ENCODE data around the gene KRTAP2-3.
"Not testable (repeated sequence)": the region's sequence is repeated elsewhere in the genome, so short reads cannot be mapped to it uniquely, and the experiment has no call there.

KRTAP2-3 gene

DNA sequence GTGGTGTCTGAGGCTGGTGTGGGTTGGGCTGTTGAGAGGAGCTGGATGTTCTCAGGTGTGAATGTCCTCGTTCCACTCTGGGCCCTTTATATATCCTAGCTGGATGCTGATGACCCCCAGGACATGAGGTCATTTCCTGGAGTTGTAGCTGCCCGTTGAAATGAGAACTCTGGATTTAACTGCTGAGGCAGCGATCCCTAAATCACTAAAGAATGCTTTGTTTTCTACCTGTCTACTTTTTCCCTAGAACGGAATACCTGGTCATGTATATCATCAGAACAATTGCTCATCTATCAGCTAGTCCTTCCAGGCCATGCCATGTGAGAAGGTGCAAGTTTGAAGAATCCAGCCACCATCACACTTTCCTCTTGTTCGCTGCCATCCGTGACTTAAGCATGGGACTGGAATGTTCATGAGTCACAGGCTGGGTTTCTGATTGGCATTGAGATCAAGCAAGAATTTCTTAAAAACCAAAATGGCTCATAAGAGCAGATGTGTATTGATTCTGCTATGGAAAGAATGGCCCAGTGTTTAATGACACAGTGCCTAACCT lies at the start of gene KRTAP2-3:
Gene KRTAP2-3, minus strand, starts transcription at position 63 of the 553 bp plus-strand sequence. CDS start 64 bp downstream, outside the sequence.
- DNase-seq (ENCODE audit: low read depth, low spot score): no peak

DNA sequence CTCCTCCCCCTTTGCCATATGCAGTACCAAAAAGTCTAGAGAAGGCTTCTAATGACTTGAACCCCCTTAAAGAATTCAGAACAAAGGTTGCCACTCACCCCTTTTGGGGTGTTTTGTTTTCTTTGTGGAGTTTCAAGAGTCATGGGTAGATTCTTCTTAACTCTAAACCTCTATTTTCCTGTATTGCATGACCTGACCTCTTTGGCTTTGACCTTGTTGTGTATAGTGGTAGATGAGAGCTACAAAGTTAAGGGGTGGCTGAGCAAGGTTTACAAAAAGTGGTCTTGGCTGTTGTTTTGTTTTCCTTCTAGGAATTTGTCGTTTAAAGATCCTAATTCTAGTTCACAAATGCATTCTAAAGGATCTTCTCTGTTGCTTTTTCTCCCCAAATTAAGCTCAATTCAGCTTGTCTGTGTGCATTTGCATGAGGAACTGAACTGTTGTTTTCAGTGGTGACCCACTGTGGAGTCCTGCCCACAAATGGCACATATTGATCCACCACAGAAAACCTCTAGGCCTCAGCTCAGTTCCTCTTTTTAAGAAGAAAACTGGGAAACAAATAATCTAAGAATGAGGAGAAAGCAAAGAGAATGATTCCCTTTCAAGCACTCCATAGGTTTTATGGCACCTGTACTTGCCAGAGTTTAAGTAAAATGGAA lies 48.9 kb upstream of the KRTAP2-3 start:
- DNase-seq (ENCODE audit: low read depth, low spot score): not testable (repeated sequence)

GRCh38 chr17:41107941-41108450 lies 48.1 kb upstream of the KRTAP2-3 start:
- DNase-seq (ENCODE audit: low read depth, low spot score): no peak

DNA sequence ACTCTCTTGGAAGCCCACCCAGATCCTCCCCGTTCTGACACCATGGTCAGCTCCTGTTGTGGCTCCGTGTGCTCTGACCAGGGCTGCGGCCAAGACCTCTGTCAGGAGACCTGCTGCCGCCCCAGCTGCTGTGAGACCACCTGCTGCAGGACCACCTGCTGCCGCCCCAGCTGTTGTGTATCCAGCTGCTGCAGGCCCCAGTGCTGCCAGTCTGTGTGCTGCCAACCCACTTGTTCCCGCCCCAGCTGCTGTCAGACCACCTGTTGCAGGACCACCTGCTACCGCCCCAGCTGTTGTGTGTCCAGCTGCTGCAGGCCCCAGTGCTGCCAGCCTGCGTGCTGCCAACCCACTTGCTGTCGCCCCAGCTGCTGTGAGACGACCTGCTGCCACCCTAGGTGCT lies 45.4 kb upstream of the KRTAP2-3 start, which contains the start of gene KRTAP4-9:
Gene KRTAP4-9, plus strand, starts transcription at position 43 of the 400 bp plus-strand sequence. Its CDS starts 0 bp downstream, at position 43.
- DNase-seq (ENCODE audit: low read depth, low spot score): not testable (repeated sequence)

- not testable (repeated sequence) for DNase-seq (ENCODE audit: low read depth, low spot score)
Observed at GRCh38 chr17:41104386-41105038, 44.6 kb upstream of the KRTAP2-3 start.

- DNase-seq (ENCODE audit: low read depth, low spot score): no peak
Observed at GRCh38 chr17:41103896-41104295, 44.0 kb upstream of the KRTAP2-3 start.

DNA sequence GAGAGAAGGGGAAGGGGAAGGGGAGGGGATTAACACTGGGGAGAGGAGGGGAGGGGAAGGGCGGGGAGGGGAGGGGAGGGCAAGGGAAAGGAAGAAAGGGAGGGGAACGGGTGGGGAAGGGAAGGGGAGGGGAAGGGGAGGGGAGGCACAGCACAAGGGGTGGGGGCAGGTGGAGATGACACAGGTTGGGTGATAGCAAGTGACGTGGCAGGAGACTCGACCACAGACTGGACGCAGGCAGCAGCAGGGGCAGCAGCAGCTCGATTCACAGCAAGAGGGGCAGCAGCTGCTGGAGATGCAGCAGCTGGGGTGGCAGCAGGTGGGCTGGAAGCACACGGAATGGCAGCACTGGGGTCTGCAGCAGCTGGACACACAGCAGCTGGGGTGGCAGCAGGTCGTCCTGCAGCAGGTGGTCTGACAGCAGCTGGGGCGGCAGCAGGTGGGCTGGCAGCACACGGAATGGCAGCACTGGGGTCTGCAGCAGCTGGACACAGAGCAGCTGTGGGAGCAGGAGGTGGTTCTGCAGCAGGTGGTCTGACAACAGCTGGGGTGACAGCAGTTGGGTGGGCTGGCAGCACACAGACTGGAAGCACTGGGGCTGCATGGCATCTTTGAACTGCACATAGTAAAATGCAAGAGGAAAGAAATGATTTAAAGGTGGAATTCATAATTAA lies 41.8 kb upstream of the KRTAP2-3 start, which contains the start of gene KRTAP4-16:
Gene KRTAP4-16, minus strand, starts transcription at position 624 of the 674 bp plus-strand sequence. Its CDS starts 0 bp downstream, at position 624.
- DNase-seq (ENCODE audit: low read depth, low spot score): no peak

DNA sequence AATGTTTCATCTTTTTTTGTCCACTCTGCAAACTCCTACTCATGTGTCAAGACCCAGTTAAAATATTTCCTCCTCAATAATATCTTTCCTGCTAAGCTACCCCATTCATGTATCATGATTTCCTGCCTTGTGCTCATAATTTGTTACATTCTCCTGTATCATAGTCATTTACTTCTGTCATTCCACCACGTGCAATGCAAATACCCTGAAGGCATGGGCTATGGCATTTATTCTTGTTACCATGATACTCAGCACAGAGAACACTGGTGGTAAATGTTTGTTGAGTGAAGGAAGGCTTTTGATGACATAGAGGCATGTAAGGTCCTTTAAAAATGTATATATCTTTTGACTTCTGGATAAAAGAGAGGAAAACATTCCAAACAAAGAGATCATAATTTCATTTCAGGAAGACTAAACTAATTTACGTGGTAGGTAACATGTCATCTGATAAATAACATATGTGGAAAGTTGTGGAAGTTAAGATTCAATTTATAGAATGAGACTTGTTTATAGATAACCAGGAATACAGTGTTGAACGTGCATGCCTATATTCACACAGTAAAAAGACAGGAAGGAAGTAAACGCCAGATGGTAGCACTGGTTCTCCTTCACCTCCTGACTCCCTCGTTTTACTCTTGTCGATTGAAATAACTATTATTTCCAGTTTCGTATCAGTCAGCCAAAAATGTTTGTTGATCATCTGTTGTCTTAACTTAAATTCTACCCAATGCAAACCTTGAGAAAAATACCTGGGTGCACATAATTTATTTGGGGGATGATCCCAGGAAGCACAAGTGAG lies 40.0 kb upstream of the KRTAP2-3 start:
- DNase-seq (ENCODE audit: low read depth, low spot score): not testable (repeated sequence)

- no peak for DNase-seq (ENCODE audit: low read depth, low spot score)
Observed at GRCh38 chr17:41098481-41098880, 38.6 kb upstream of the KRTAP2-3 start.

DNA sequence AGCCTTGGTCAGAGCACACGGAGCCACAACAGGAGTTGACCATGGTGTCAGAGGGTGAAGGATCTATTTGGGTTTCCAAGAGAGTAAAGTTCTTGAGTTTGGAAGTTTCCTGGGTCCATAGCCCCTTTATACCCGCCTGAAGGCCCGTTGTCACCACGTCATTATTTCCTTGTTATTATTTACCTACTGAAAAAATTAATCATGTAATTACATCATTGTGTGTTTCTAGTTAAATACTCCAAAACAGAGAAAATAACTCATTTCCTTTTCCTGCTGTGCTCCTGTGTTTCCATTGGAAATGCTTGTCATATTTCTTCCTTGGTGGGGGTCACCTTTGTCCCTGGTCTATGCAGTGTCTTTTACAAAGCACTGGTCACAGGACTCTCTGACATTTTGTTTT lies 38.1 kb upstream of the KRTAP2-3 start, which contains the start of gene KRTAP4-8:
Gene KRTAP4-8, minus strand, starts transcription at position 101 of the 400 bp plus-strand sequence. Its CDS starts 58 bp downstream, at position 43.
- DNase-seq (ENCODE audit: low read depth, low spot score): no peak

DNA sequence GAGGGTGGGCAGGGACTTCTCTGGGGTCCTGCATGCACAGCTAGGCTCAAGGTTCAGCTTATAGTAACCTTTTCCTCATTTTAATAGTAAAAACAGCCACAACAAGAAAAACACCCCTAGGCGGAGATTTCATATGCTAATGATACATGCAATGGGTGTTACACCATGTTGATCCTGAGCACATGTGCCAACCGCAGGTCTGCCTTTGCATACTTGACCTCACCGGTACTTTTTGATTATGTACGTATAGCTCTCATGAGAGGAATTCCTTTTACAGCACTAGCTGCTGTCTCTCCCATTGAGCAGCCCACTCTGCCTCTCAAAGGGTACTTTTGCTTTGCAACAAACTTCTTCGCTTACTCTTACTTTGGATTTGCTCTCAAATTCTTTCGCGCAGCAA lies 36.1 kb upstream of the KRTAP2-3 start:
- no peak for DNase-seq (ENCODE audit: low read depth, low spot score)

DNA sequence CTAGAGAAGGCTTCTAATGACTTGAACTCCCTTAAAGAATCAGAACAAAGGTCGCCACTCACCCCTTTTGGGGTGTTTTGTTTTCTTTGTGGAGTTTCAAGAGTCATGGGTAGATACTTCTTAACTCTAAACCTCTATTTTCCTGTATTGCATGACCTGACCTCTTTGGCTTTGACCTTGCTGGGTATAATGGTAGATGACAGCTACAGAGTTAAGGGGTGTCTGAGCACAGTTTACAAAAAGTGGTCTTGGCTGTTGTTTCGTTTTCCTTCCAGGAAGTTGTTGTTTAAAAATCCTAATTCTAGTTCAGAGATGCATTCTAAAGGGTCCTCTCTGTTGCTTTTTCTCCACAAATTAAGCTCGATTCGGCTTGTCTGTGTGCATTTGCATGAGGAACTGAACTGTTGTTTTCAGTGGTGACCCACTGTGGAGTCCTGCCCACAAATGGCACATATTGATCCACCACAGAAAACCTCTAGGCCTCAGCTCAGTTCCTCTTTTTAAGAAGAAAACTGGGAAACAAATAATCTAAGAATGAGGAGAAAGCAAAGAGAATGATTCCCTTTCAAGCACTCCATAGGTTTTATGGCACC lies 28.9 kb upstream of the KRTAP2-3 start:
- DNase-seq (ENCODE audit: low read depth, low spot score): not testable (repeated sequence)

DNA sequence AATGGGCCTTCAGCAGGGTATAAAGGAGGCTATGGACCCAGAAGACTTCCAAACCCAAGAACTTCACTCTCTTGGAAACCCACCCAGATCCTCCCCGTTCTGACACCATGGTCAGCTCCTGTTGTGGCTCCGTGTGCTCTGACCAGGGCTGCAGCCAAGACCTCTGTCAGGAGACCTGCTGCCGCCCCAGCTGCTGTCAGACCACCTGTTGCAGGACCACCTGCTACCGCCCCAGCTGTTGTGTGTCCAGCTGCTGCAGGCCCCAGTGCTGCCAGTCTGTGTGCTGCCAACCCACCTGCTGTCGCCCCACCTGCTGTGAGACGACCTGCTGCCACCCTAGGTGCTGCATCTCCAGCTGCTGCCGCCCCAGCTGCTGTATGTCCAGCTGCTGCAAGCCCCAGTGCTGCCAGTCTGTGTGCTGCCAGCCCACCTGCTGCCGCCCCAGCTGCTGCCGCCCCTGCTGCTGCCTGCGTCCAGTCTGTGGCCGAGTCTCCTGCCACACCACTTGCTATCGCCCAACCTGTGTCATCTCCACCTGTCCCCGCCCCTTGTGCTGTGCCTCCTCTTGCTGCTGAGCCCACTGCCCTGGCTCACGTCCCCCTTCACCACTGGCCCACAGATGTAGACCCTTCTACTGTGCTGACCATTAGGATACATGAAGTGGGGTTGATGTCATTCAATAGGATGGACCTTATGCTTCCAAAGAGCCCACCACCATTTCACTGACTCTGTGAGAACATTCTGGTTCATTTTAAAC lies 24.4 kb upstream of the KRTAP2-3 start, which contains the start of gene KRTAP4-7:
Gene KRTAP4-7, plus strand, starts transcription at position 51 of the 757 bp plus-strand sequence. Its CDS starts 57 bp downstream, at position 108.
- not testable (repeated sequence) for DNase-seq (ENCODE audit: low read depth, low spot score)

DNA sequence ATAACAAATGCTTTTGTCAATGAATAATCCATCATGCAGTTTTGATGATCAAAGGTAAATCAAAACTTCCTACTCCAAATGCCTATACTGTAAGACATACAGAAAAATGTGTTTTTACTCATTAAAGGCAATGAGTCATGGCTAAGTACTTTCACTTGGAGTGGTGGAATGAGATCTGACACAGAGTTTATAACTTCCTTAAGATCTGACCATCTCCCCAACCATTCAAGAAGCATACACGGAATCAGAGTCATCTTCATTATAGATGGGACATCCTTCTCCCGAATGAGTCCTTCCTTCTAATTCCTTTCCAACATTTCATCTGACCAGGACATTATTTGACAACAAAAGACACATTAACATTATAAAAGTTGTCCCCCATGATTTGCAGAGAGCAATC lies 23.5 kb upstream of the KRTAP2-3 start:
- DNase-seq (ENCODE audit: low read depth, low spot score): not testable (repeated sequence)

DNA sequence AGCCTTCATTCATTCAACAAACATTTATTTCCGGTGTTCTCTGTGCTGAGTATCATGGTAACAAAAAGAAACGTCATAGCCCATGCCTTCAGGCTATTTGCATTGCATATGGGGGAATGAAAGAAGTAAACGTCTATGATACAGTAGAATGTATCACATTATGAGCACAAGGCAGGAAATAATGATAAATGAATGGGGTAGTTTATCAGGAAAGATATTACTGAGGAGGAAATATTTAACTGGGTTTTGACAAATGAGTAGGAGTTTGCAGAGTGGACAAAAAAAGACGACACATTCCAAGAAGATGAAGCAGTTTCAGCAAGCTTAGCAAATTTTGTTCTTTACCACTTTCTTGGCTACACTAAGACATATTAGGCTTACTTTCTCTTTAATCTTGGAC lies 22.7 kb upstream of the KRTAP2-3 start:
- DNase-seq (ENCODE audit: low read depth, low spot score): no peak

DNA sequence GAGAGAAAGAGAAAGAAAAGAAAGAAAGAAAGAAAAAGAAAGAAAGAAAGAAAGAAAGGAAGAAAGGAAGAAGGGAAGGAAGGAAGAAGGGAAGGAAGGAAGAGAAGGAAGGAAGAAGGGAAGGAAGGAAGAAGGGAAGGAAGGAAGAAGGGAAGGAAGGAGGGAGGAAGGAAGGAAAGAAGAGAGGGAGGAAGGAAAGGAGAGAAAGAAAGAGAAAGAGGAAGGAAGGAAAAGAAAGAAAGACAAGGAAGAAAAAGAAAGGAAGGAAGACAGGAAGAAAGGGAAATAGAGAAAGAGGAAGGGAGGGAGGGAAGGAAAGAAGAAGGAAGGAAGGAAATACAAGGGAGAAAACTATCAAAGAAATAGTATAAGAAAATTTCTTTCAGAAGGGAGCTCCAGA lies 16.9 kb upstream of the KRTAP2-3 start:
- DNase-seq (ENCODE audit: low read depth, low spot score): no peak

DNA sequence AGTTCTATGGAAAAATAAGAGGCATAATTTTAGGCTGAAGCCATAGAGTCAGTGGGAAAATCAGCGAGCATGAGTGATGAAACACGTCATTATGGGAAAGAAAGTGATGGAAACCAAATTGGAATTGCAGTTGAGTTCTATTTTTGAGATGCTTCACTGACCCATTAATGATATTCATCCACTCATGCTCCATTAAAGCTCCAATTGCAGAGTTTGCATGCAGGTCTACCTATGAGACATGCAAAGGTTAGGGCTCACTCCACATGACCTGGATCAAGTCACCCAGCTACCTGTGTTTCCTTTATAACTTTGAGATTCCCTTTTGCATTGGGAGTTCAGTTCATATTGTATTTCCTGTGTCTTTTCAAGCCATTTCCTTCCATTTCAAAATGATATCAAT lies 13.8 kb upstream of the KRTAP2-3 start:
- DNase-seq (ENCODE audit: low read depth, low spot score): no peak

GRCh38 chr17:41071606-41072360 lies 11.9 kb upstream of the KRTAP2-3 start:
- no peak for DNase-seq (ENCODE audit: low read depth, low spot score)

DNA sequence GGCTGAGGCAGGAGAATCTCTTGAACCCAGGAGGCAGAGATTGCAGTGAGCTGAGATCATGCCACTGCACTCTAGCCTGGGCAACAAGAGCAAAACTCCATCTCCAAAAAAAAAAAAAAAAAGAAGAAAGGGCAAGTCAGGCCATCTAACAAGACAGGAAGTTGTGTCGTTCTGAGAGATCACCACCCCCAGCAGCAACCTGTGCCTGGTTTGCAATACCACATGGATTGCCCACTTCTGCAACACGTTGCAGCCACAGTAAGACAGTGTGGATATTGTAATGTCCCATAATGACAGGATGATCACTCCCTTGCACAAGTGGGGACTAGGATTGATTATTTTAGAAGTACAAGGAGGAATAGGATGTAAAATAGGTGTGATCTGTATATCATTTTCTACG lies 9.1 kb upstream of the KRTAP2-3 start:
- no peak for DNase-seq (ENCODE audit: low read depth, low spot score)
